OCI-LY7 (cell line): Measurements from ENCODE around the gene CMIP. TPM values are rescaled to one million over a fixed set of nuclear protein-coding genes. Genes with fewer than 3 reads are reported as not detected.

Experiments
- BruUV-seq: library from RNA; stranded (reverse); fragments of 400-500 nt; replicated peaks from 2 replicates; lab custom pipeline; 2021; lab: Mats Ljungman, UMichigan
- CTCF ChIA-PET: fragments of 300-600 bp; sonication (Branson Sonifier 250); formaldehyde crosslinking; loops from one replicate; lab custom pipeline; 2022; ENCODE audit warnings: antibody characterized with exemption; ENCODE audit not compliant: unreplicated experiment; lab: Charles Lee
- POLR2A ChIA-PET: fragments of 300-600 bp; sonication (Branson Sonifier 250); formaldehyde crosslinking; loops from one replicate; lab custom pipeline; 2022; ENCODE audit warnings: antibody characterized with exemption; lab: Charles Lee
- DNase-seq: peaks from one replicate; pipeline ENCODE4 v3.0.0-alpha.2; 2015; ENCODE audit warnings: low spot score
- H2AFZ ChIP-seq: fragments of 200-600 bp; sonication (generic), shearing (Covaris generic); 2 replicates; pipeline ENCODE4 v1.6.1; 2014; ENCODE audit warnings: mild to moderate bottlenecking, antibody characterized with exemption, low read length, moderate library complexity
- H3K27ac ChIP-seq: fragments of 200-600 bp; sonication (generic); 2 replicates; pipeline ENCODE4 v1.5.1; 2014; ENCODE audit warnings: mixed run types, low read depth, mild to moderate bottlenecking, moderate library complexity, low read length, inconsistent platforms; ENCODE audit not compliant: poor library complexity, severe bottlenecking
- H3K36me3 ChIP-seq: fragments of 200-600 bp; sonication (generic); 2 replicates; pipeline ENCODE4 v1.6.1; 2014; ENCODE audit warnings: mild to moderate bottlenecking, antibody characterized with exemption, low read length, moderate library complexity, mixed read lengths; ENCODE audit not compliant: insufficient read depth
- H3K4me1 ChIP-seq: fragments of 200-600 bp; sonication (generic); 2 replicates; pipeline ENCODE4 v1.5.1; 2014; ENCODE audit warnings: mild to moderate bottlenecking, low read length; ENCODE audit not compliant: insufficient read depth, poor library complexity, severe bottlenecking
- H3K4me2 ChIP-seq: fragments of 200-600 bp; sonication (generic); 2 replicates; pipeline ENCODE4 v1.6.1; 2014; ENCODE audit warnings: mild to moderate bottlenecking, low read length
- H3K4me3 ChIP-seq: fragments of 200-600 bp; sonication (generic); 2 replicates; pipeline ENCODE4 v1.5.1; 2014; ENCODE audit warnings: mild to moderate bottlenecking, low read depth, low read length; ENCODE audit not compliant: poor library complexity, severe bottlenecking
- H3K79me2 ChIP-seq: fragments of 200-600 bp; sonication (generic); 2 replicates; pipeline ENCODE4 v1.6.1; 2016; ENCODE audit warnings: low read depth, mild to moderate bottlenecking, low read length, moderate library complexity, mixed read lengths; ENCODE audit not compliant: insufficient read depth
- H3K9me2 ChIP-seq: fragments of 200-600 bp; sonication (generic); 2 replicates; pipeline ENCODE4 v1.6.1; 2016; ENCODE audit warnings: mild to moderate bottlenecking, low read length, mixed read lengths; ENCODE audit not compliant: insufficient read depth
- H3K9me3 ChIP-seq: fragments of 200-600 bp; sonication (generic); 2 replicates; pipeline ENCODE4 v1.6.1; 2014; ENCODE audit warnings: mild to moderate bottlenecking, mixed run types, low read length, mixed read lengths
- H4K20me1 ChIP-seq: fragments of 200-600 bp; sonication (generic); 2 replicates; pipeline ENCODE4 v1.6.1; 2014; ENCODE audit warnings: mild to moderate bottlenecking, antibody characterized with exemption, low read length, moderate library complexity, mixed read lengths; ENCODE audit not compliant: insufficient read depth
- CTCF ChIP-seq: fragments of 200-600 bp; sonication (generic); conservative IDR thresholded peaks from 2 replicates; pipeline ENCODE4 v1.5.1; 2014; ENCODE audit warnings: mild to moderate bottlenecking, antibody characterized with exemption, low read length, moderate library complexity, mixed read lengths
- EZH2phosphoT487 ChIP-seq: fragments of 200-600 bp; sonication (generic); IDR thresholded peaks from 2 replicates; pipeline ENCODE4 v1.6.1; 2018; ENCODE audit warnings: low read depth, borderline replicate concordance, mild to moderate bottlenecking, mixed run types, antibody characterized with exemption, low read length, moderate library complexity, mixed read lengths
- intact Hi-C: fragments of 100-400 bp; cut with micrococcal nuclease; formaldehyde crosslinking; loops from one replicate; pipeline ENCODE4 v1.10.0; 2022; ENCODE audit not compliant: unreplicated experiment
- total RNA-seq, 2 experiments: library from RNA; depleted of rRNA in 1 of 2; stranded (reverse); fragments of >200 nt in 1 of 2; shearing (Covaris generic) in 1 of 2; gene quantifications; 2 replicates each; pipeline ENCODE4 v1.2.3, GENCODE V29; 2014 to 2022

Gene CMIP
- total RNA-seq, 2 experiments from 2014 or later, result 15.4 to 70.3 TPM

- Histone ChIP-seq H4K20me1 (no peaks in the 10 kb centered on the region), H3K36me3 (no peaks in the 10 kb centered on the region; the same call in 1 of the 2 replicates), H3K9me3 (no peaks in the 10 kb centered on the region), H3K9me2 (no peaks in the 10 kb centered on the region), H2AFZ (no peak overlapping the region), H3K79me2 (no peaks in the 10 kb centered on the region), H3K4me1 (no peaks in the 10 kb centered on the region), H3K27ac (no peak overlapping the region), H3K4me3 (no peak overlapping the region), H3K4me2 (no peak overlapping the region)
- BruUV-seq, result no TSS peak
- ChIA-PET CTCF (no interaction called here), POLR2A (no interaction called here)
- no peak for TF ChIP-seq CTCF
- no peak for TF ChIP-seq EZH2phosphoT487
- intact Hi-C loops, result no loop called here
- no peak for DNase-seq
Measured at GRCh38 chr16:81645266-81645694, 200.7 kb downstream of the CMIP start.

DNA sequence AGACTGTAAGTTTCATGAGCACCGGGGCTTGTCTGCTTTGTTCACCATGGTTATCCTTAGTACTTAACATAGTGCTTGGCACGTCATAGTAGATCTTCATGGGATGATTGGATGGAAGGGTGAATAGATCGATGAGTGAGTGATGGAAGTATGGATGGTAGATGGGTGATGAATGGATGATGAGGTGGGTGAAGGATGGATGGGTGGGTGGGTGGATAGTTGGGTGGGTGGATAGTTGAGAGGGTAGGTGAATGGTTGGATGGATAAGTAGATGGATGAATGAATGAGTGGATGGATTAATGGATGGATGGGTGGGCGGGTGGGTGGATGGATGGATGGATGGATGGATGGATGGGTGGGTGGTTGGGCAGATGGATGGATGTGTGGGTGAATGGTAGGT, 201.3 kb downstream of the CMIP start:
- no peaks in the 10 kb centered on the region for H3K4me1 ChIP-seq
- no peak overlapping the region for H3K27ac ChIP-seq
- H3K36me3 ChIP-seq, result no peaks in the 10 kb centered on the region; the same call in 1 of the 2 replicates
- POLR2A ChIA-PET, result no interaction called here
- intact Hi-C loops, result no loop called here
- DNase-seq, result no peak
- H3K4me2 ChIP-seq, result no peak overlapping the region
- no peaks in the 10 kb centered on the region for H3K79me2 ChIP-seq
- no peak for TF ChIP-seq CTCF
- no peak for TF ChIP-seq EZH2phosphoT487
- CTCF ChIA-PET, result no interaction called here
- H3K9me3 ChIP-seq, result no peaks in the 10 kb centered on the region
- no peak overlapping the region for H3K4me3 ChIP-seq
- H3K9me2 ChIP-seq, result no peaks in the 10 kb centered on the region
- no peaks in the 10 kb centered on the region for H4K20me1 ChIP-seq
- no peak overlapping the region for H2AFZ ChIP-seq
- no TSS peak for BruUV-seq

- ChIA-PET CTCF (no interaction called here), POLR2A (no interaction called here)
- DNase-seq, result no peak
- Histone ChIP-seq H3K4me2 (no peak overlapping the region), H3K36me3 (no peaks in the 10 kb centered on the region; the same call in 1 of the 2 replicates), H3K4me1 (no peaks in the 10 kb centered on the region), H4K20me1 (no peaks in the 10 kb centered on the region), H3K9me2 (no peaks in the 10 kb centered on the region), H3K79me2 (no peaks in the 10 kb centered on the region), H3K9me3 (no peaks in the 10 kb centered on the region), H3K27ac (no peak overlapping the region), H2AFZ (no peak overlapping the region), H3K4me3 (no peak overlapping the region)
- intact Hi-C loops, result no loop called here
- TF ChIP-seq EZH2phosphoT487, result no peak
- no peak for TF ChIP-seq CTCF
- no TSS peak for BruUV-seq
Measured at GRCh38 chr16:81646561-81646960, 202.0 kb downstream of the CMIP start.
